H1 (cell line): ENCODE measurements around the gene ZNF316. TPM values are rescaled to one million over a fixed set of nuclear protein-coding genes. Genes with fewer than 3 reads are reported as not detected.

Experiments
- CTCF ChIA-PET: fragments of 300-600 bp; sonication (Branson Sonifier 250); formaldehyde crosslinking; loops from one replicate; lab custom pipeline; 2021; ENCODE audit not compliant: partially characterized antibody; lab: Charles Lee
- POLR2A ChIA-PET: fragments of 300-600 bp; sonication (Branson Sonifier 250); formaldehyde crosslinking; loops from one replicate; lab custom pipeline; 2021; ENCODE audit warnings: inconsistent platforms; ENCODE audit not compliant: partially characterized antibody; lab: Charles Lee
- DNase-seq, 2 experiments: peaks; one replicate each; pipeline versions ENCODE4 v3.0.0 to v3.0.0-alpha.2; 2010 to 2022; ENCODE audit warnings: low spot score in 2 of 2, low read depth in 1 of 2, mixed read lengths in 1 of 2
- FAIRE-seq: peaks from 2 replicates; lab custom pipeline; 2011; peaks lifted over from hg19 to GRCh38; lab: Jason Lieb, UNC
- H2AFZ ChIP-seq: 2 replicates; pipeline ENCODE4 v1.8.1; 2012; ENCODE audit warnings: low read length, inconsistent platforms
- H2AK5ac ChIP-seq: 2 replicates; pipeline ENCODE4 v1.6.1; 2013; ENCODE audit warnings: low read depth, low read length
- H2BK120ac ChIP-seq: replicated peaks from 2 replicates; pipeline ENCODE3; 2013; ENCODE audit warnings: low read depth, low read length, inconsistent platforms
- H2BK12ac ChIP-seq: 2 replicates; pipeline ENCODE4 v1.6.1; 2013; ENCODE audit warnings: low read depth, low read length
- H2BK15ac ChIP-seq: 2 replicates; pipeline ENCODE4 v1.6.1; 2013; ENCODE audit warnings: low read length
- H2BK20ac ChIP-seq: 2 replicates; pipeline ENCODE4 v1.6.1; 2013; ENCODE audit warnings: low read length
- H2BK5ac ChIP-seq: 2 replicates; pipeline ENCODE4 v1.6.1; 2013; ENCODE audit warnings: low read depth, low read length
- H3K14ac ChIP-seq: 2 replicates; pipeline ENCODE4 v1.6.1; 2013; ENCODE audit warnings: inconsistent platforms; ENCODE audit not compliant: insufficient read length
- H3K18ac ChIP-seq: 2 replicates; pipeline ENCODE4 v1.6.1; 2013; ENCODE audit warnings: low read length; ENCODE audit errors: extremely low read depth
- H3K23ac ChIP-seq: 2 replicates; pipeline ENCODE4 v1.6.1; 2013; ENCODE audit warnings: inconsistent platforms; ENCODE audit not compliant: insufficient read length
- H3K23me2 ChIP-seq: 2 replicates; pipeline ENCODE4 v1.6.1; 2013; ENCODE audit warnings: low read depth, low read length
- H3K27ac ChIP-seq: 2 replicates; pipeline ENCODE4 v1.6.1; 2011; ENCODE audit warnings: low read depth, low read length, inconsistent platforms
- H3K27me3 ChIP-seq, 4 experiments: replicated peaks in 1 of 4; 1 replicate in 1 of 4; 2 replicates in 3 of 4; pipeline versions ENCODE4 v1.6.1 to v1.8.1; 2011 to 2013; ENCODE audit warnings: low read length in 3 of 4, mild to moderate bottlenecking in 3 of 4, inconsistent platforms in 2 of 4, mixed read lengths in 2 of 4, moderate library complexity in 1 of 4; ENCODE audit not compliant: control insufficient read depth in 3 of 4, insufficient read depth in 3 of 4; ENCODE audit errors: extremely low read depth in 1 of 4
- H3K36me3 ChIP-seq, 4 experiments: 2 replicates each; pipeline versions ENCODE4 v1.6.1 to v1.8.1; 2011 to 2013; ENCODE audit warnings: mild to moderate bottlenecking in 4 of 4, low read length in 3 of 4, moderate library complexity in 2 of 4, control low read depth in 1 of 4, inconsistent platforms in 1 of 4; ENCODE audit not compliant: insufficient read depth in 4 of 4, control insufficient read depth in 2 of 4
- H3K4ac ChIP-seq: replicated peaks from 2 replicates; pipeline ENCODE3; 2013; ENCODE audit warnings: low read length, low read depth, mixed read lengths, inconsistent platforms; ENCODE audit not compliant: insufficient read length
- H3K4me1 ChIP-seq, 4 experiments: replicated peaks in 1 of 4; 1 replicate in 1 of 4; 2 replicates in 3 of 4; pipeline versions ENCODE4 v1.6.1 to v1.8.1; 2011 to 2013; ENCODE audit warnings: low read length in 3 of 4, inconsistent platforms in 2 of 4, mixed read lengths in 1 of 4; ENCODE audit not compliant: insufficient read depth in 4 of 4, control insufficient read depth in 3 of 4
- H3K4me2 ChIP-seq, 2 experiments: 2 replicates each; pipeline versions ENCODE4 v1.6.1 to v1.8.1; 2011 to 2013; ENCODE audit warnings: low read depth in 2 of 2, low read length in 2 of 2, control low read depth in 1 of 2, inconsistent platforms in 1 of 2, mild to moderate bottlenecking in 1 of 2; ENCODE audit not compliant: insufficient read depth in 1 of 2
- H3K4me3 ChIP-seq, 4 experiments: fragments of 200-600, 300-600 bp in 1 of 4; sonication (generic), shearing (Covaris generic), sonication (Bioruptor Twin) in 1 of 4; 2 replicates each; pipeline versions ENCODE4 v1.5.1 to v1.8.1; 2011 to 2016; ENCODE audit warnings: low read length in 4 of 4, low read depth in 3 of 4, control low read depth in 2 of 4, inconsistent platforms in 2 of 4, mild to moderate bottlenecking in 2 of 4, mixed read lengths in 1 of 4, moderate library complexity in 1 of 4; ENCODE audit not compliant: insufficient read depth in 2 of 4; ENCODE audit errors: extremely low read depth in 1 of 4
- H3K56ac ChIP-seq: replicated peaks from 2 replicates; pipeline ENCODE3; 2013; ENCODE audit warnings: low read depth, mild to moderate bottlenecking, mixed read lengths, low read length, inconsistent platforms; ENCODE audit not compliant: insufficient read length
- H3K79me1 ChIP-seq: 2 replicates; pipeline ENCODE4 v1.6.1; 2013; ENCODE audit warnings: low read depth, low read length, control low read depth
- H3K79me2 ChIP-seq, 2 experiments: 2 replicates each; pipeline versions ENCODE4 v1.6.1 to v1.8.1; 2012 to 2013; ENCODE audit warnings: low read length in 2 of 2, mild to moderate bottlenecking in 2 of 2, inconsistent platforms in 1 of 2; ENCODE audit not compliant: insufficient read depth in 2 of 2, control insufficient read depth in 1 of 2
- H3K9ac ChIP-seq, 4 experiments: replicated peaks in 1 of 4; 1 replicate in 1 of 4; 2 replicates in 3 of 4; pipeline versions ENCODE4 v1.6.1 to v1.8.1; 2011 to 2013; ENCODE audit warnings: low read depth in 3 of 4, low read length in 3 of 4, control low read depth in 2 of 4, mild to moderate bottlenecking in 2 of 4, moderate library complexity in 2 of 4, inconsistent platforms in 1 of 4; ENCODE audit errors: extremely low read depth in 1 of 4
- H3K9me3 ChIP-seq, 2 experiments: 2 replicates each; pipeline versions ENCODE4 v1.6.1 to v1.8.1; 2012 to 2013; ENCODE audit warnings: mild to moderate bottlenecking in 2 of 2, moderate library complexity in 2 of 2, control low read depth in 1 of 2, inconsistent platforms in 1 of 2, low read depth in 1 of 2, low read length in 1 of 2, mixed read lengths in 1 of 2; ENCODE audit not compliant: insufficient read depth in 2 of 2
- H4K20me1 ChIP-seq, 2 experiments: replicated peaks in 1 of 2; 2 replicates each; pipeline versions ENCODE3 to v1.8.1; 2011 to 2013; ENCODE audit warnings: inconsistent platforms in 2 of 2, low read length in 2 of 2, mild to moderate bottlenecking in 1 of 2; ENCODE audit not compliant: insufficient read depth in 2 of 2, control insufficient read depth in 1 of 2
- H4K5ac ChIP-seq: 2 replicates; pipeline ENCODE4 v1.6.1; 2013; ENCODE audit warnings: low read length, low read depth, mixed read lengths, inconsistent platforms; ENCODE audit not compliant: insufficient read length
- H4K8ac ChIP-seq: 2 replicates; pipeline ENCODE4 v1.8.0; 2013; ENCODE audit warnings: mild to moderate bottlenecking, moderate library complexity, low read length, inconsistent platforms; ENCODE audit not compliant: insufficient read depth; ENCODE audit errors: extremely low read depth
- H4K91ac ChIP-seq: replicated peaks from 2 replicates; pipeline ENCODE3; 2013; ENCODE audit warnings: low read length, mixed read lengths, inconsistent platforms; ENCODE audit not compliant: insufficient read length
- BRCA1 ChIP-seq: IDR thresholded peaks from 2 replicates; pipeline ENCODE4 v1.6.1; 2012; ENCODE audit warnings: low read depth, low read length, improper control_type of control experiment
- CBX5 ChIP-seq: fragments of 300-800, 300-1000 bp; sonication (generic); IDR thresholded peaks from 2 replicates; pipeline ENCODE4 v1.7.1; 2016; ENCODE audit warnings: antibody characterized with exemption, low read length, low read depth
- CBX8 ChIP-seq: fragments of 300-800, 300-1000 bp; sonication (generic); IDR thresholded peaks from 2 replicates; pipeline ENCODE4 v1.7.1; 2016; ENCODE audit warnings: low read depth, low read length, borderline replicate concordance
- GABPA ChIP-seq: IDR thresholded peaks from 2 replicates; pipeline ENCODE4 v1.6.1; 2011; ENCODE audit warnings: mild to moderate bottlenecking, low read length, moderate library complexity, borderline replicate concordance; ENCODE audit not compliant: insufficient read depth
- RAD21 ChIP-seq, 2 experiments: IDR thresholded peaks in 1 of 2; conservative IDR thresholded peaks in 1 of 2; 2 replicates each; pipeline ENCODE4 v1.6.1; 2011; ENCODE audit warnings: low read depth in 2 of 2, low read length in 2 of 2, improper control_type of control experiment in 1 of 2, inconsistent platforms in 1 of 2, mild to moderate bottlenecking in 1 of 2, moderate library complexity in 1 of 2
- RFX5 ChIP-seq: IDR thresholded peaks from 2 replicates; pipeline ENCODE4 v1.6.1; 2011; ENCODE audit warnings: low read depth, low read length, improper control_type of control experiment, borderline replicate concordance
- SIN3A ChIP-seq, 2 experiments: IDR thresholded peaks in 1 of 2; conservative IDR thresholded peaks in 1 of 2; 2 replicates each; pipeline ENCODE4 v1.6.1; 2011 to 2012; ENCODE audit warnings: low read length in 2 of 2, improper control_type of control experiment in 1 of 2, low read depth in 1 of 2, mild to moderate bottlenecking in 1 of 2
- TBP ChIP-seq: IDR thresholded peaks from 2 replicates; pipeline ENCODE4 v1.6.1; 2011; ENCODE audit warnings: low read depth, low read length, improper control_type of control experiment
- WGBS, 2 experiments: shearing (Covaris generic) in 1 of 2; methylation state at CpG; one replicate each; pipeline versions ENCODE4 v1.1.6 to v1.1.7; 2013 to 2015; ENCODE audit warnings: low lambda C conversion rate in 2 of 2, mixed read lengths in 2 of 2, inconsistent platforms in 1 of 2, low coverage in 1 of 2, missing lambda C conversion rate in 1 of 2; ENCODE audit not compliant: insufficient replicate concordance in 2 of 2, insufficient coverage in 1 of 2, insufficient read length in 1 of 2; ENCODE audit errors: extremely low coverage in 1 of 2, missing lambda C conversion rate in 1 of 2; 5-methylcytosine and 5-hydroxymethylcytosine counted together
- polyA plus RNA-seq, 7 experiments: library from polyadenylated mRNA; depleted of rRNA in 3 of 7; stranded (reverse) in 5 of 7; unstranded in 2 of 7; fragments of >200 nt in 5 of 7; fragments of 200-250 nt in 2 of 7; gene quantifications; 1 replicate in 5 of 7; 2 replicates in 1 of 7; 4 replicates in 1 of 7; pipeline versions ENCODE4 v1.2.1 to v1.2.3, GENCODE V29; 2011 to 2013; ENCODE audit warnings: missing spikeins in 2 of 7, mixed read lengths in 2 of 7
- total RNA-seq: library from RNA; stranded (reverse); fragmentation: NEBNext Ultra II Directional; extraction: Animal tissue kit (Norgen Biotek cat#: 25700); gene quantifications from 2 replicates; pipeline ENCODE4 v1.2.1, GENCODE V29; 2021

The ZNF316 gene
- total and polyA plus RNA-seq, 2 of the 8 experiments (the other 6 are each of a cell fraction or from before 2014, with no cell fraction given), result 3.6 to 13.7 TPM

GRCh38 chr7:6589151-6589828 is 47.8 kb upstream of the ZNF316 start:
- H3K36me3 ChIP-seq, result peaks cover 4 to 38% (median 14%) of the 10 kb centered on the region in 4 experiments
- no peaks in the 10 kb centered on the region for H3K27me3 ChIP-seq
- H2BK5ac ChIP-seq, result no peak overlapping the region
- peaks cover 0 to 3% of the 10 kb centered on the region in 2 experiments for H4K20me1 ChIP-seq
- no peak overlapping the region for H3K27ac ChIP-seq
- H3K4ac ChIP-seq, result no peak overlapping the region
- no peak overlapping the region for H2BK120ac ChIP-seq
- H2AK5ac ChIP-seq, result no peak overlapping the region
- H3K23ac ChIP-seq, result no peak overlapping the region
- H3K14ac ChIP-seq, result no peak overlapping the region
- H3K9me3 ChIP-seq, result no peaks in the 10 kb centered on the region
- no peak overlapping the region for H4K91ac ChIP-seq
- peak overlapping the region; percentile 74 to 78 for H3K4me2 ChIP-seq
- H3K23me2 ChIP-seq, result no peaks in the 10 kb centered on the region; the same call in 1 of the 2 replicates
- CTCF ChIA-PET, result interaction anchor here (0.6 to 4.3 kb wide), 9 partner anchors 11 to 77 kb away, joined by 3 to 16 read pairs (median 6); no protein-coding TSS in a partner anchor
- POLR2A ChIA-PET, result interaction anchor here (0.7 to 4.5 kb wide), 8 partner anchors 8 to 89 kb away, joined by 3 to 25 read pairs (median 3); partner anchors contain the start of genes ZDHHC4 and ZNF853
- H2BK15ac ChIP-seq, result no peak overlapping the region
- DNase-seq (no peak), FAIRE-seq (no peak)
- no peaks in the 10 kb centered on the region; the same call in 1 of the 2 replicates for H3K79me1 ChIP-seq
- H3K79me2 ChIP-seq, result no peaks in the 10 kb centered on the region
- H2BK20ac ChIP-seq, result no peak overlapping the region
- no peak overlapping the region for H4K5ac ChIP-seq
- no peak overlapping the region for H3K18ac ChIP-seq
- H4K8ac ChIP-seq, result peak overlapping the region; percentile 78; the same call in 1 of the 2 replicates
- H2BK12ac ChIP-seq, result no peak overlapping the region
- 0 out of 2 replicates have a peak overlapping the region, but pooled peaks have one; percentile 45 for H2AFZ ChIP-seq
- no peak overlapping the region for H3K9ac ChIP-seq
- 57% methylated on average over 21 of the region's 22 CpGs; no CpG with 5 or more reads in 1 of the 2 experiments for WGBS, 2 experiments
- H3K56ac ChIP-seq, result no peak overlapping the region
- peak overlapping the region in 2 of 4 experiments; percentile 32 to 52; a peak in 5 of 8 replicates for H3K4me3 ChIP-seq
- H3K4me1 ChIP-seq, result peaks cover 0 to 3% (median 0%) of the 10 kb centered on the region in 4 experiments; a peak in 1 of 7 replicates
- no peak for TF ChIP-seq CBX8
- no peak for TF ChIP-seq CBX5
- TF ChIP-seq RFX5, result no peak
- no peak for TF ChIP-seq BRCA1
- no peak for TF ChIP-seq SIN3A (conservative IDR thresholded peaks at IDR 0.05 in 1 of 2, IDR thresholded peaks at IDR 0.05 in 1 of 2; ENCODE audit: low read depth in 1 of 2, low read length in 2 of 2)
- TF ChIP-seq GABPA, result no peak
- TF ChIP-seq TBP, result no peak
- TF ChIP-seq RAD21 (IDR thresholded peaks at IDR 0.05 in 1 of 2, conservative IDR thresholded peaks at IDR 0.05 in 1 of 2; ENCODE audit: low read depth in 2 of 2, low read length in 2 of 2), result no peak
